ENCODE measurements around the gene HECTD2.
"Not testable (repeated sequence)": the region's sequence is repeated elsewhere in the genome, so short reads cannot be mapped to it uniquely, and the experiment has no call there.

Gene HECTD2

GRCh38 chr10:91528080-91528479, 117.9 kb downstream of the HECTD2 start:
- TF ChIP-seq, protein P1, sequence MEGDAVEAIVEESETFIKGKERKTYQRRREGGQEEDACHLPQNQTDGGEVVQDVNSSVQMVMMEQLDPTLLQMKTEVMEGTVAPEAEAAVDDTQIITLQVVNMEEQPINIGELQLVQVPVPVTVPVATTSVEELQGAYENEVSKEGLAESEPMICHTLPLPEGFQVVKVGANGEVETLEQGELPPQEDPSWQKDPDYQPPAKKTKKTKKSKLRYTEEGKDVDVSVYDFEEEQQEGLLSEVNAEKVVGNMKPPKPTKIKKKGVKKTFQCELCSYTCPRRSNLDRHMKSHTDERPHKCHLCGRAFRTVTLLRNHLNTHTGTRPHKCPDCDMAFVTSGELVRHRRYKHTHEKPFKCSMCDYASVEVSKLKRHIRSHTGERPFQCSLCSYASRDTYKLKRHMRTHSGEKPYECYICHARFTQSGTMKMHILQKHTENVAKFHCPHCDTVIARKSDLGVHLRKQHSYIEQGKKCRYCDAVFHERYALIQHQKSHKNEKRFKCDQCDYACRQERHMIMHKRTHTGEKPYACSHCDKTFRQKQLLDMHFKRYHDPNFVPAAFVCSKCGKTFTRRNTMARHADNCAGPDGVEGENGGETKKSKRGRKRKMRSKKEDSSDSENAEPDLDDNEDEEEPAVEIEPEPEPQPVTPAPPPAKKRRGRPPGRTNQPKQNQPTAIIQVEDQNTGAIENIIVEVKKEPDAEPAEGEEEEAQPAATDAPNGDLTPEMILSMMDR (IDR thresholded peaks at IDR 0.05; ENCODE audit: low read depth, low read length, poor library complexity, severe bottlenecking): no peak
- Histone ChIP-seq H3K4me1 (ENCODE audit: control insufficient read depth, low read length) (no peaks in the 10 kb centered on the region), H3K36me3 (ENCODE audit: control insufficient read depth, low read length) (no peaks in the 10 kb centered on the region)

GRCh38 chr10:91528768-91529167, 118.6 kb downstream of the HECTD2 start:
- Histone ChIP-seq H3K27ac (ENCODE audit: low read depth, low read length) (no peak overlapping the region), H3K4me2 (ENCODE audit: low read length) (no peak overlapping the region), H3K4me1 (ENCODE audit: control insufficient read depth, low read length) (no peaks in the 10 kb centered on the region), H3F3A (ENCODE audit: control insufficient read depth, insufficient read depth) (no peaks in the 10 kb centered on the region), H3K36me3 (ENCODE audit: control insufficient read depth, low read length) (no peaks in the 10 kb centered on the region), H4K20me1 (ENCODE audit: control insufficient read depth, insufficient read depth, low read depth, low read length) (no peaks in the 10 kb centered on the region), H3K4me3 (ENCODE audit: low read length) (no peak overlapping the region), H3K79me2 (ENCODE audit: control insufficient read depth, low read length) (no peaks in the 10 kb centered on the region), H3K27me3 (ENCODE audit: control insufficient read depth, low read length) (no peaks in the 10 kb centered on the region), H3K9me2 (replicated peaks; ENCODE audit: control insufficient read depth, low read length) (no peaks in the 10 kb centered on the region), H3K9me3 (ENCODE audit: control insufficient read depth, insufficient read depth, low read length) (no peaks in the 10 kb centered on the region)
- TF ChIP-seq, protein P1 (IDR thresholded peaks at IDR 0.05; ENCODE audit: low read depth, low read length, poor library complexity, severe bottlenecking): no peak
- TF ChIP-seq EZH2phosphoT487 (IDR thresholded peaks at IDR 0.05; ENCODE audit: borderline replicate concordance, low read length): no peak

More at GRCh38 chr10:91528080-91528479, 117.9 kb downstream of the HECTD2 start:
- Histone ChIP-seq H4K20me1 (ENCODE audit: control insufficient read depth, insufficient read depth, low read depth, low read length) (no peaks in the 10 kb centered on the region), H3K27ac (ENCODE audit: low read depth, low read length) (no peak overlapping the region), H3K4me3 (ENCODE audit: low read length) (no peak overlapping the region), H3K27me3 (ENCODE audit: control insufficient read depth, low read length) (no peaks in the 10 kb centered on the region), H3K4me2 (ENCODE audit: low read length) (no peak overlapping the region), H3F3A (ENCODE audit: control insufficient read depth, insufficient read depth) (no peaks in the 10 kb centered on the region), H3K9me2 (replicated peaks; ENCODE audit: control insufficient read depth, low read length) (no peaks in the 10 kb centered on the region), H3K79me2 (ENCODE audit: control insufficient read depth, low read length) (no peaks in the 10 kb centered on the region), H3K9me3 (ENCODE audit: control insufficient read depth, insufficient read depth, low read length) (no peaks in the 10 kb centered on the region)

DNA sequence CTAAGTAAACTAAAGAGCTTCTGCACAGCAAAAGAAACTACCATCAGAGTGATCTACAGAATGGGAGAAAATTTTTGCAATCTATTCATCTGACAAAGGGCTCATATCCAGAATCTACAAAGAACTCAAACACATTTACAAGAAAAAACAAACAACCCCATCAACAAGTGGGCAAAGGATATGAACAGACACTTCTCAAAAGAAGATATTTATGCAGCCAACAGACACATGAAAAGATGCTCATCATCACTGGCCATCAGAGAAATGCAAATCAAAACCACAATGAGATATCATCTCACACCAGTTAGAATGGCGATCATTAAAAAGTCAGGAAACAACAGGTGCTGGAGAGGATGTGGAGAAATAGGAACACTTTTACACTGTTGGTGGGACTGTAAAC, 124.6 kb downstream of the HECTD2 start:
- H3K36me3 ChIP-seq (ENCODE audit: control insufficient read depth, low read length); H3K79me2 ChIP-seq (ENCODE audit: control insufficient read depth, low read length); H3K27me3 ChIP-seq (ENCODE audit: control insufficient read depth, low read length); H4K20me1 ChIP-seq (ENCODE audit: control insufficient read depth, insufficient read depth, low read depth, low read length); H3K9me3 ChIP-seq (ENCODE audit: control insufficient read depth, insufficient read depth, low read length); H3K27ac ChIP-seq (ENCODE audit: low read depth, low read length); H3K4me3 ChIP-seq (ENCODE audit: low read length); H3F3A ChIP-seq (ENCODE audit: control insufficient read depth, insufficient read depth); H3K4me1 ChIP-seq (ENCODE audit: control insufficient read depth, low read length); H3K4me2 ChIP-seq (ENCODE audit: low read length); H3K9me2 ChIP-seq (replicated peaks; ENCODE audit: control insufficient read depth, low read length): not testable (repeated sequence)

DNA sequence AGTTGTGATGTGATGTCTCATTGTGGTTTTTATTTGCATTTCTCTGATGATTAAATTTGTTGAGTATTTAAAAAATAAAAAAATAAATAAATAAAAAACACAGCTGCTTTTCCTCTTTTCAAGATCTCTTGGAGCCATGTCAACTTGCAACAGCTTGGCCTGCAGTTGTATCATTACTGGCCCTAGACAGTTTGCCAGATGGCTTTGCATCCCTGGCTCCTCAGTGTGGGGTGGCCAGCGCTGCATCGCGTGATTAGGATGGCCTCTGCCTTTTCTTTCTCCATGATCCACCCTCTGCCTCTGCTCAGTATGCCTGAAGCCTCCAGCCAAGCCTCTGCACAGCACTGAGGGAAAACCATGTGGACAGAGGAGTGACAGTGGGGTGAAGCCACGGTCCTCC, 126.0 kb downstream of the HECTD2 start:
- H4K20me1 ChIP-seq (ENCODE audit: control insufficient read depth, insufficient read depth, low read depth, low read length): no peaks in the 10 kb centered on the region
- no peak overlapping the region for H3K27ac ChIP-seq (ENCODE audit: low read depth, low read length)
- H3K9me3 ChIP-seq (ENCODE audit: control insufficient read depth, insufficient read depth, low read length): no peaks in the 10 kb centered on the region
- H3K79me2 ChIP-seq (ENCODE audit: control insufficient read depth, low read length): no peaks in the 10 kb centered on the region
- no peaks in the 10 kb centered on the region for H3K27me3 ChIP-seq (ENCODE audit: control insufficient read depth, low read length)
- H3K9me2 ChIP-seq (replicated peaks; ENCODE audit: control insufficient read depth, low read length): no peaks in the 10 kb centered on the region
- peaks cover 7% of the 10 kb centered on the region; the same call in 1 of the 2 replicates for H3K4me1 ChIP-seq (ENCODE audit: control insufficient read depth, low read length)
- TF ChIP-seq, protein P1 (IDR thresholded peaks at IDR 0.05; ENCODE audit: low read depth, low read length, poor library complexity, severe bottlenecking): no peak
- TF ChIP-seq EZH2phosphoT487 (IDR thresholded peaks at IDR 0.05; ENCODE audit: borderline replicate concordance, low read length): no peak
- H3K4me3 ChIP-seq (ENCODE audit: low read length): no peak overlapping the region
- H3F3A ChIP-seq (ENCODE audit: control insufficient read depth, insufficient read depth): no peaks in the 10 kb centered on the region
- no peak overlapping the region for H3K4me2 ChIP-seq (ENCODE audit: low read length)
- no peaks in the 10 kb centered on the region for H3K36me3 ChIP-seq (ENCODE audit: control insufficient read depth, low read length)
